ENCODE data around the gene POLR3GL. TPM values are rescaled to one million over a fixed set of nuclear protein-coding genes. Genes with fewer than 3 reads are reported as not detected.
A peak's percentile ranks its signal among the peaks of the same experiment; 100 is the strongest.

The POLR3GL gene
- total RNA-seq, 3 donors from 2014 or later = 11.7 to 14.5 (median 13.9) TPM

- Mint-ChIP-seq H3K36me3 (ENCODE audit: insufficient read depth) (peaks cover 14% of the 10 kb centered on the region), H3K4me3 (no peak overlapping the region), H3K27me3 (ENCODE audit: low read depth) (no peaks in the 10 kb centered on the region), H3K4me1 (ENCODE audit: low read depth) (peaks cover 20% of the 10 kb centered on the region), H3K9me3 (no peaks in the 10 kb centered on the region)
- DNase-seq (no peak), ATAC-seq (no peak)
Measured at GRCh38 chr1:145936247-145936646, 28.2 kb upstream of the POLR3GL start.

- H3K36me3 Mint-ChIP-seq (ENCODE audit: insufficient read depth) = peaks cover 19% of the 10 kb centered on the region
Measured at GRCh38 chr1:145937436-145937835, 27.1 kb upstream of the POLR3GL start.

GRCh38 chr1:145942405-145942804 is 22.1 kb upstream of the POLR3GL start:
- DNase-seq (no peak), ATAC-seq (no peak)
- H3K4me3 Mint-ChIP-seq = no peak overlapping the region
- H3K9me3 Mint-ChIP-seq = no peaks in the 10 kb centered on the region
- H3K4me1 Mint-ChIP-seq (ENCODE audit: low read depth) = peaks cover 2% of the 10 kb centered on the region
- H3K36me3 Mint-ChIP-seq (ENCODE audit: insufficient read depth) = peaks cover 15% of the 10 kb centered on the region
- H3K27me3 Mint-ChIP-seq (ENCODE audit: low read depth) = no peaks in the 10 kb centered on the region

More at GRCh38 chr1:145937436-145937835, 27.1 kb upstream of the POLR3GL start:
- H3K27me3 Mint-ChIP-seq (ENCODE audit: low read depth) = no peaks in the 10 kb centered on the region
- peaks cover 14% of the 10 kb centered on the region for H3K4me1 Mint-ChIP-seq (ENCODE audit: low read depth)
- ATAC-seq (no peak), DNase-seq (no peak)
- H3K4me3 Mint-ChIP-seq = no peak overlapping the region
- H3K9me3 Mint-ChIP-seq = no peaks in the 10 kb centered on the region

GRCh38 chr1:145942871-145943270 is 21.6 kb upstream of the POLR3GL start:
- no peak overlapping the region for H3K4me3 Mint-ChIP-seq
- peaks cover 2% of the 10 kb centered on the region for H3K4me1 Mint-ChIP-seq (ENCODE audit: low read depth)
- H3K9me3 Mint-ChIP-seq = no peaks in the 10 kb centered on the region
- peaks cover 15% of the 10 kb centered on the region for H3K36me3 Mint-ChIP-seq (ENCODE audit: insufficient read depth)
- no peaks in the 10 kb centered on the region for H3K27me3 Mint-ChIP-seq (ENCODE audit: low read depth)
- DNase-seq (no peak), ATAC-seq (no peak)

- H3K36me3 Mint-ChIP-seq (ENCODE audit: insufficient read depth) = peaks cover 19% of the 10 kb centered on the region
- peaks cover 10% of the 10 kb centered on the region for H3K4me1 Mint-ChIP-seq (ENCODE audit: low read depth)
- no peaks in the 10 kb centered on the region for H3K9me3 Mint-ChIP-seq
- no peak overlapping the region for H3K4me3 Mint-ChIP-seq
- ATAC-seq (no peak), DNase-seq (no peak)
- H3K27me3 Mint-ChIP-seq (ENCODE audit: low read depth) = no peaks in the 10 kb centered on the region
Measured at GRCh38 chr1:145944532-145944931, 20.0 kb upstream of the POLR3GL start.

GRCh38 chr1:145946477-145946986 is 18.0 kb upstream of the POLR3GL start:
- ATAC-seq = no peak
- Mint-ChIP-seq H3K4me1 (ENCODE audit: low read depth) (peaks cover 26% of the 10 kb centered on the region), H3K27me3 (ENCODE audit: low read depth) (no peaks in the 10 kb centered on the region), H3K9me3 (no peaks in the 10 kb centered on the region), H3K36me3 (ENCODE audit: insufficient read depth) (peaks cover 19% of the 10 kb centered on the region), H3K4me3 (no peak overlapping the region)
- DNase-seq = no peak

GRCh38 chr1:145947551-145947950 is 16.9 kb upstream of the POLR3GL start:
- no peaks in the 10 kb centered on the region for H3K9me3 Mint-ChIP-seq
- H3K4me1 Mint-ChIP-seq (ENCODE audit: low read depth) = peaks cover 33% of the 10 kb centered on the region
- ATAC-seq (no peak), DNase-seq (no peak)
- no peak overlapping the region for H3K4me3 Mint-ChIP-seq
- peaks cover 17% of the 10 kb centered on the region for H3K36me3 Mint-ChIP-seq (ENCODE audit: insufficient read depth)
- H3K27me3 Mint-ChIP-seq (ENCODE audit: low read depth) = no peaks in the 10 kb centered on the region

GRCh38 chr1:145949219-145949618 is 15.3 kb upstream of the POLR3GL start:
- peaks cover 11% of the 10 kb centered on the region for H3K36me3 Mint-ChIP-seq (ENCODE audit: insufficient read depth)
- peaks cover 44% of the 10 kb centered on the region for H3K4me1 Mint-ChIP-seq (ENCODE audit: low read depth)
- no peak for ATAC-seq
- no peaks in the 10 kb centered on the region for H3K27me3 Mint-ChIP-seq (ENCODE audit: low read depth)
- DNase-seq = no peak
- no peaks in the 10 kb centered on the region for H3K9me3 Mint-ChIP-seq
- H3K4me3 Mint-ChIP-seq = no peak overlapping the region

GRCh38 chr1:145951526-145951925 is 13.0 kb upstream of the POLR3GL start:
- Mint-ChIP-seq H3K9me3 (no peaks in the 10 kb centered on the region), H3K27me3 (ENCODE audit: low read depth) (no peaks in the 10 kb centered on the region), H3K4me1 (ENCODE audit: low read depth) (peaks cover 63% of the 10 kb centered on the region), H3K36me3 (ENCODE audit: insufficient read depth) (peaks cover 11% of the 10 kb centered on the region), H3K4me3 (no peak overlapping the region)
- no peak for ATAC-seq
- DNase-seq = no peak

GRCh38 chr1:145952903-145953302 is 11.6 kb upstream of the POLR3GL start:
- H3K9me3 Mint-ChIP-seq = no peaks in the 10 kb centered on the region
- DNase-seq (no peak), ATAC-seq (no peak)
- H3K4me1 Mint-ChIP-seq (ENCODE audit: low read depth) = peaks cover 70% of the 10 kb centered on the region
- peaks cover 8% of the 10 kb centered on the region for H3K36me3 Mint-ChIP-seq (ENCODE audit: insufficient read depth)
- H3K4me3 Mint-ChIP-seq = no peak overlapping the region
- H3K27me3 Mint-ChIP-seq (ENCODE audit: low read depth) = no peaks in the 10 kb centered on the region

GRCh38 chr1:145953861-145954260 is 10.6 kb upstream of the POLR3GL start:
- Mint-ChIP-seq H3K4me1 (ENCODE audit: low read depth) (peaks cover 78% of the 10 kb centered on the region), H3K27me3 (ENCODE audit: low read depth) (no peaks in the 10 kb centered on the region), H3K4me3 (no peak overlapping the region), H3K9me3 (no peaks in the 10 kb centered on the region), H3K36me3 (ENCODE audit: insufficient read depth) (peaks cover 8% of the 10 kb centered on the region)
- ATAC-seq = no peak
- no peak for DNase-seq

- Mint-ChIP-seq H3K4me3 (peak overlapping the region; percentile 2), H3K36me3 (ENCODE audit: insufficient read depth) (peaks cover 4% of the 10 kb centered on the region), H3K4me1 (ENCODE audit: low read depth) (peaks cover 79% of the 10 kb centered on the region), H3K27me3 (ENCODE audit: low read depth) (no peaks in the 10 kb centered on the region), H3K9me3 (no peaks in the 10 kb centered on the region)
- no peak for ATAC-seq
- DNase-seq = no peak
Measured at GRCh38 chr1:145955436-145955835, 9.1 kb upstream of the POLR3GL start.

- ATAC-seq = no peak
- no peaks in the 10 kb centered on the region for H3K27me3 Mint-ChIP-seq (ENCODE audit: low read depth)
- H3K4me1 Mint-ChIP-seq (ENCODE audit: low read depth) = peaks cover 73% of the 10 kb centered on the region
- peaks cover 4% of the 10 kb centered on the region for H3K36me3 Mint-ChIP-seq (ENCODE audit: insufficient read depth)
- H3K9me3 Mint-ChIP-seq = no peaks in the 10 kb centered on the region
- H3K4me3 Mint-ChIP-seq = peak overlapping the region; percentile 93
- no peak for DNase-seq
Measured at GRCh38 chr1:145956361-145956760, 8.1 kb upstream of the POLR3GL start.

- ATAC-seq = no peak
- DNase-seq = no peak
- H3K27me3 Mint-ChIP-seq (ENCODE audit: low read depth) = no peaks in the 10 kb centered on the region
- no peaks in the 10 kb centered on the region for H3K9me3 Mint-ChIP-seq
- H3K4me1 Mint-ChIP-seq (ENCODE audit: low read depth) = peaks cover 71% of the 10 kb centered on the region
- H3K36me3 Mint-ChIP-seq (ENCODE audit: insufficient read depth) = peaks cover 3% of the 10 kb centered on the region
- H3K4me3 Mint-ChIP-seq = peak overlapping the region; percentile 93
Measured at GRCh38 chr1:145956781-145957442, 7.6 kb upstream of the POLR3GL start.

All from activated T-cell treated with anti-CD3 and anti-CD28 coated beads, Interleukin-2, amount 50 U/mL, for 4 hours (primary cell).